Peyer's patch (tissue), 4 donors: ENCODE measurements around the gene CTNNA2. TPM values are rescaled to one million over a fixed set of nuclear protein-coding genes. Genes with fewer than 3 reads are reported as not detected.

Experiments
- DNase-seq, 3 donors: peaks; one replicate each; pipeline ENCODE4 v3.0.0-alpha.2; 2017 to 2019
- H3K27ac ChIP-seq, 4 donors: fragments of 200-600 bp; sonication (generic); one replicate each; pipeline ENCODE4 v1.5.1; 2016 to 2019
- H3K27me3 ChIP-seq, 2 donors: fragments of 200-600 bp; sonication (generic); one replicate each; pipeline ENCODE4 v1.5.1; 2019
- H3K36me3 ChIP-seq, 3 donors: fragments of 200-600 bp; sonication (generic); one replicate each; pipeline ENCODE4 v1.5.1; 2016 to 2019
- H3K4me1 ChIP-seq, 4 donors: fragments of 200-600 bp; sonication (generic); one replicate each; pipeline ENCODE4 v1.5.1; 2016 to 2019
- H3K4me3 ChIP-seq, 4 donors: fragments of 200-600 bp; sonication (generic); 1 replicate in 3 of 4; 2 replicates in 1 of 4; pipeline ENCODE4 v1.5.1; 2016 to 2019; ENCODE audit warnings: mild to moderate bottlenecking in 1 of 4
- H3K9me3 ChIP-seq, 4 donors: fragments of 200-600 bp; sonication (generic); one replicate each; pipeline ENCODE4 v1.5.1; 2016 to 2019; ENCODE audit warnings: mild to moderate bottlenecking in 1 of 4
- CTCF ChIP-seq, 6 experiments: fragments of 450-650 bp in 4 of 6; fragments of 200-600 bp in 2 of 6; sonication (generic) in 1 of 6; IDR thresholded peaks; one replicate each; pipeline ENCODE4 v1.5.1; 2017 to 2019; ENCODE audit warnings: antibody characterized with exemption in 6 of 6, mild to moderate bottlenecking in 3 of 6, moderate library complexity in 1 of 6
- POLR2A ChIP-seq, 2 donors: fragments of 450-650 bp; IDR thresholded peaks; one replicate each; pipeline ENCODE4 v1.5.1; 2017; ENCODE audit warnings: antibody characterized with exemption in 2 of 2, mild to moderate bottlenecking in 2 of 2, moderate library complexity in 2 of 2
- total RNA-seq, 4 donors: library from RNA; depleted of rRNA; stranded (reverse); fragments of >200 nt; gene quantifications; one replicate each; pipeline ENCODE4 v1.1.0, GENCODE V29; 2016

The CTNNA2 gene
- total RNA-seq, 4 donors from 2014 or later = 0.67 to 5.3 (median 0.88) TPM; not detected in 1

GRCh38 chr2:80469428-80469827 lies 956.6 kb downstream of the CTNNA2 start:
- no peaks in the 10 kb centered on the region for H3K27me3 ChIP-seq
- no peak overlapping the region for H3K4me3 ChIP-seq
- no peak overlapping the region for H3K27ac ChIP-seq
- H3K4me1 ChIP-seq = no peaks in the 10 kb centered on the region
- no peak for TF ChIP-seq POLR2A (IDR thresholded peaks at IDR 0.05)
- TF ChIP-seq CTCF (IDR thresholded peaks at IDR 0.05) = no peak
- H3K9me3 ChIP-seq = no peaks in the 10 kb centered on the region
- no peak for DNase-seq
- no peaks in the 10 kb centered on the region for H3K36me3 ChIP-seq

- H3K4me1 ChIP-seq = no peaks in the 10 kb centered on the region
- no peak overlapping the region for H3K27ac ChIP-seq
- H3K4me3 ChIP-seq = no peak overlapping the region
- H3K9me3 ChIP-seq = no peaks in the 10 kb centered on the region
- H3K27me3 ChIP-seq = no peaks in the 10 kb centered on the region
- no peaks in the 10 kb centered on the region for H3K36me3 ChIP-seq
- no peak for DNase-seq
- no peak for TF ChIP-seq POLR2A (IDR thresholded peaks at IDR 0.05)
- TF ChIP-seq CTCF (IDR thresholded peaks at IDR 0.05) = no peak
Measured at GRCh38 chr2:80473069-80473468, 960.2 kb downstream of the CTNNA2 start.

GRCh38 chr2:80473796-80474195 lies 960.9 kb downstream of the CTNNA2 start:
- Histone ChIP-seq H3K4me3 (no peak overlapping the region), H3K4me1 (no peaks in the 10 kb centered on the region), H3K27ac (no peak overlapping the region), H3K9me3 (no peaks in the 10 kb centered on the region), H3K36me3 (no peaks in the 10 kb centered on the region), H3K27me3 (no peaks in the 10 kb centered on the region)
- DNase-seq = no peak
- TF ChIP-seq POLR2A (IDR thresholded peaks at IDR 0.05) (no peak), CTCF (IDR thresholded peaks at IDR 0.05) (no peak)

GRCh38 chr2:80475970-80476369 lies 963.1 kb downstream of the CTNNA2 start:
- no peak overlapping the region for H3K27ac ChIP-seq
- H3K4me3 ChIP-seq = no peak overlapping the region
- H3K36me3 ChIP-seq = no peaks in the 10 kb centered on the region
- no peaks in the 10 kb centered on the region for H3K9me3 ChIP-seq
- TF ChIP-seq CTCF (IDR thresholded peaks at IDR 0.05) (no peak), POLR2A (IDR thresholded peaks at IDR 0.05) (no peak)
- no peak for DNase-seq
- no peaks in the 10 kb centered on the region for H3K27me3 ChIP-seq
- H3K4me1 ChIP-seq = no peaks in the 10 kb centered on the region

GRCh38 chr2:80476535-80477117 lies 963.8 kb downstream of the CTNNA2 start:
- Histone ChIP-seq H3K4me1 (no peaks in the 10 kb centered on the region), H3K27ac (no peak overlapping the region), H3K9me3 (no peaks in the 10 kb centered on the region), H3K36me3 (no peaks in the 10 kb centered on the region), H3K4me3 (no peak overlapping the region), H3K27me3 (no peaks in the 10 kb centered on the region)
- DNase-seq = no peak
- TF ChIP-seq POLR2A (IDR thresholded peaks at IDR 0.05) = no peak
- no peak for TF ChIP-seq CTCF (IDR thresholded peaks at IDR 0.05)

GRCh38 chr2:80482276-80482675 lies 969.4 kb downstream of the CTNNA2 start:
- TF ChIP-seq POLR2A (IDR thresholded peaks at IDR 0.05) (no peak), CTCF (IDR thresholded peaks at IDR 0.05) (no peak)
- no peaks in the 10 kb centered on the region for H3K4me1 ChIP-seq
- H3K4me3 ChIP-seq = no peak overlapping the region
- no peaks in the 10 kb centered on the region for H3K27me3 ChIP-seq
- DNase-seq = no peak
- H3K36me3 ChIP-seq = no peaks in the 10 kb centered on the region
- no peaks in the 10 kb centered on the region for H3K9me3 ChIP-seq
- no peak overlapping the region for H3K27ac ChIP-seq
